GM13977 (cell line): Measurements from ENCODE around the gene HIPK4.

Source experiments
- DNase-seq: peaks from one replicate; pipeline ENCODE4 v3.0.0; 2012; ENCODE audit warnings: low spot score
- CTCF ChIP-seq: IDR thresholded peaks from 2 replicates; pipeline ENCODE4 v1.5.1; 2012; ENCODE audit warnings: mild to moderate bottlenecking, control low read depth; ENCODE audit not compliant: insufficient read depth; ENCODE audit errors: extremely low read depth, missing control alignments
- in situ Hi-C: fragments of 300-500 bp; cut with MboI; formaldehyde crosslinking; loops from one replicate; pipeline ENCODE4 v1.12.0; 2022; ENCODE audit warnings: low sequenced_read_pairs, low pct_unique_long_range_greater_than_20kb, mixed read lengths, inconsistent platforms; ENCODE audit not compliant: unreplicated experiment

Gene HIPK4

GRCh38 chr19:40365613-40366401, 24.2 kb downstream of the HIPK4 start:
- in situ Hi-C loops = no loop called here
- no peak for TF ChIP-seq CTCF
- peak; percentile 97 for DNase-seq

DNA sequence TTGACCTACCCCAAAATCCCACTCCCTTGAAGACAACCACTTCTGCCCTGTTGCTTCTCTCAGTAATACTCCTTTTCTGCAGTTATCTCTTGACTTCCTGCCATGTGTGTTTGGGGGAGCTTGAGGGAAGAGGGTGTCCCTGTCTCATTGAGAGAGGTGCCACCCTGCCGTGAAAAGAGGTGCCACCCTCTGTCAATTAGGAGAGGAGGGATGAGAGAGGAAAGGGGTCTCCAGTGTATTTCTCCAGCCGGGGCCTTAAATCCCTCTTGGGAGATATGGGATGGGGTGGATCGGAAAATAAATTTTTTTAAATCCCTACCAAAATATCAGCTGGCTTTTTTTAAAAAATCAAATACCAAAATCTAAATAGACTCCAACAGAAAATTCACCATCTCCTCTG, 25.0 kb downstream of the HIPK4 start:
- in situ Hi-C loops = no loop called here
- TF ChIP-seq CTCF = no peak
- DNase-seq = no peak

- DNase-seq = no peak
- TF ChIP-seq CTCF = no peak
- in situ Hi-C loops = no loop called here
These were observed 26.9 kb downstream of the HIPK4 start for GRCh38 chr19:40363069-40363468.

- in situ Hi-C loops = no loop called here
- TF ChIP-seq CTCF = no peak
- DNase-seq = no peak
These were observed 27.8 kb downstream of the HIPK4 start for GRCh38 chr19:40362160-40362559.

GRCh38 chr19:40360708-40361241, 29.2 kb downstream of the HIPK4 start:
- in situ Hi-C loops = no loop called here
- DNase-seq = no peak
- TF ChIP-seq CTCF = no peak

DNA sequence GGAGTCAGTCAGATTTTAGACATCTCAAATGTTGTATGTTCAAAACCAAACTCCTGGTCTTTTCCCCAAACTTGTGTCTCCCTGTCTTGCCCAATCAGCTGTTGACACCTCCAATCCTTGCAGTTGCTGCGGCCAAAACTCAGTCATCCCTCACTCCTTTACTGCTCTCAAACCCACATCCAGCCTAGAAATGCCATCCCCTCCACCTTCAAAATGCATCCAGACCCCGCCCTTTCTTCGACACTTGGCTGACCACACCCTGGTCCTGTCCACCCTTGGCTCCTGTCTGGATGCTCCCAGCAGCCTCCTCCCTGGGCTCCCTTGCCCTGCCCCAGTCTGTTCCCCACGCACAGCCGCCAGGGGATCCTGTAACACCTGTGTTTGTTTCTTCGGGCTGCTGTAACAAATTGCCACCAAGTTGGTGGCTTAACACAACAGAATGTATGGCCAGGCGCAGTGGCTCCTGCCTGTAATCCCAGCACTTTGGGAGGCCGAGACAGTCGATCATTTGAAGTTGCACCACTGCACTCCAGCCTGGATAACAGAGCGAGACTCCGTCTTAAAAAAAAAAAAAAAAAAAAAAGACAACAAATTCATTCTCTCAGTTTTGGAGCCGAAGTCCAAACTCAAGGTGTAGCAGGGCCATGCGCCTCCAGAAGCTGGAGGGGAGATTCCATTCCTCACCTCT, 29.8 kb downstream of the HIPK4 start:
- DNase-seq = no peak
- TF ChIP-seq CTCF = no peak
- in situ Hi-C loops = no loop called here
